Fibroblast of lung (primary cell): ENCODE results near the gene FLVCR1.

ENCODE experiments used
- EZH2 ChIP-seq: IDR thresholded peaks from 2 replicates; pipeline ENCODE4 v1.5.1; 2012; ENCODE audit warnings: low read length, control low read depth, mild to moderate bottlenecking; ENCODE audit errors: missing control alignments
- TF ChIP-seq, protein P1 (sequence below), 2 donors: IDR thresholded peaks in 1 of 2; conservative IDR thresholded peaks in 1 of 2; 1 replicate in 1 of 2; 2 replicates in 1 of 2; pipeline ENCODE4 v1.5.1; 2011 to 2012; ENCODE audit warnings: low read length in 2 of 2, control low read depth in 1 of 2, inconsistent platforms in 1 of 2, low read depth in 1 of 2, mild to moderate bottlenecking in 1 of 2

DNA sequence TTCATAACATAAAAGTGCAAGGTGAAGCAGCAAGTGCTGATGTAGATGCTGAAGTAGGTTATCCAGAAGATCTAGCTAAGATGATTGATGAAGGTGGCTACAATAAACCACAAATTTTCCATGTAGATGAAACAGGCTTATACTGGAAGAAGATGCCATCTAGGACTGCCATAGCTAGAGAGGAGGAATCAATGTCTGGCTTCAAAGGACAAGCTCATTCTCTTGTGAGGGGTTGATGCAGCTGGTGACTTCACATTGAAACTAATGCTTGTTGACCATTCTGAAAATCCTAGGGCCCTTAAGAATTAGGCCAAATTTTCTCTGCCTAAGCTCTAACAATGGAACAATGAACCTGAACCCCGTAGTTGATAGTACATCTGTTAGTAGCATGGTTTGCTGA is 34.0 kb downstream of the FLVCR1 start:
- TF ChIP-seq, protein P1, sequence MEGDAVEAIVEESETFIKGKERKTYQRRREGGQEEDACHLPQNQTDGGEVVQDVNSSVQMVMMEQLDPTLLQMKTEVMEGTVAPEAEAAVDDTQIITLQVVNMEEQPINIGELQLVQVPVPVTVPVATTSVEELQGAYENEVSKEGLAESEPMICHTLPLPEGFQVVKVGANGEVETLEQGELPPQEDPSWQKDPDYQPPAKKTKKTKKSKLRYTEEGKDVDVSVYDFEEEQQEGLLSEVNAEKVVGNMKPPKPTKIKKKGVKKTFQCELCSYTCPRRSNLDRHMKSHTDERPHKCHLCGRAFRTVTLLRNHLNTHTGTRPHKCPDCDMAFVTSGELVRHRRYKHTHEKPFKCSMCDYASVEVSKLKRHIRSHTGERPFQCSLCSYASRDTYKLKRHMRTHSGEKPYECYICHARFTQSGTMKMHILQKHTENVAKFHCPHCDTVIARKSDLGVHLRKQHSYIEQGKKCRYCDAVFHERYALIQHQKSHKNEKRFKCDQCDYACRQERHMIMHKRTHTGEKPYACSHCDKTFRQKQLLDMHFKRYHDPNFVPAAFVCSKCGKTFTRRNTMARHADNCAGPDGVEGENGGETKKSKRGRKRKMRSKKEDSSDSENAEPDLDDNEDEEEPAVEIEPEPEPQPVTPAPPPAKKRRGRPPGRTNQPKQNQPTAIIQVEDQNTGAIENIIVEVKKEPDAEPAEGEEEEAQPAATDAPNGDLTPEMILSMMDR (conservative IDR thresholded peaks at IDR 0.05 in 1 of 2, IDR thresholded peaks at IDR 0.05 in 1 of 2; ENCODE audit: low read depth in 1 of 2, low read length in 2 of 2) = no peak
- TF ChIP-seq EZH2 = no peak
